Stomach (tissue), 9 donors: ENCODE results near the gene SNX9. TPM values are rescaled to one million over a fixed set of nuclear protein-coding genes. Genes with fewer than 3 reads are reported as not detected.
"Not testable (repeated sequence)": the region's sequence is repeated elsewhere in the genome, so short reads cannot be mapped to it uniquely, and the experiment has no call there.

ENCODE experiments used
- DNase-seq, 2 donors: peaks; one replicate each; pipeline versions ENCODE4 v3.0.0 to v3.0.0-alpha.2; 2013 to 2019
- H3K27ac ChIP-seq, 5 donors: fragments of 200-600 bp in 4 of 5; sonication (generic) in 4 of 5; one replicate each; pipeline ENCODE4 v1.5.1; 2013 to 2019; ENCODE audit warnings: mild to moderate bottlenecking in 1 of 5, moderate library complexity in 1 of 5
- H3K27me3 ChIP-seq, 3 donors: fragments of 200-600 bp; sonication (generic); one replicate each; pipeline ENCODE4 v1.5.1; 2017 to 2019; ENCODE audit warnings: mixed run types in 1 of 3
- H3K36me3 ChIP-seq, 4 donors: fragments of 200-600 bp; sonication (generic); 1 replicate in 3 of 4; 2 replicates in 1 of 4; pipeline ENCODE4 v1.5.1; 2016 to 2019
- H3K4me1 ChIP-seq, 4 donors: fragments of 200-600 bp; sonication (generic); one replicate each; pipeline ENCODE4 v1.5.1; 2016 to 2019
- H3K4me3 ChIP-seq, 4 donors: fragments of 200-600 bp; sonication (generic) in 3 of 4; one replicate each; pipeline ENCODE4 v1.5.1; 2016 to 2019; ENCODE audit warnings: mild to moderate bottlenecking in 1 of 4
- H3K9me3 ChIP-seq, 4 donors: fragments of 200-600 bp; sonication (generic); one replicate each; pipeline ENCODE4 v1.5.1; 2016 to 2019
- EP300 ChIP-seq: sonication (generic); formaldehyde crosslinking; IDR thresholded peaks from one replicate; pipeline ENCODE4 v1.6.1; 2017; ENCODE audit warnings: antibody characterized with exemption
- POLR2A ChIP-seq, 4 donors: fragments of 450-650 bp; IDR thresholded peaks; one replicate each; pipeline ENCODE4 v1.6.1; 2016; ENCODE audit warnings: antibody characterized with exemption in 4 of 4, control low read depth in 2 of 4, mild to moderate bottlenecking in 1 of 4, moderate library complexity in 1 of 4
- POLR2AphosphoS5 ChIP-seq, 3 donors: sonication (generic); formaldehyde crosslinking; IDR thresholded peaks; one replicate each; pipeline ENCODE4 v1.6.1; 2016; ENCODE audit warnings: antibody characterized with exemption in 3 of 3
- WGBS, 5 donors: extraction: QIAGEN DNeasy Blood & Tissue Kit in 3 of 5; methylation state at CpG; one replicate each; pipeline versions ENCODE4 v1.1.5 to v1.1.7; 2013 to 2018; 5-methylcytosine and 5-hydroxymethylcytosine counted together
- intact Hi-C: fragments of 100-400 bp; cut with DNase I; formaldehyde crosslinking; loops from one replicate; pipeline ENCODE4 v1.15.1; 2023; ENCODE audit warnings: low total_unique reads
- polyA plus RNA-seq, 3 donors: library from polyadenylated mRNA; stranded (reverse); fragments of 200-250 nt; gene quantifications; one replicate each; pipeline ENCODE4 v1.2.3, GENCODE V29; 2013
- total RNA-seq, 5 donors: library from RNA; depleted of rRNA; stranded (reverse); fragments of >200 nt; gene quantifications; one replicate each; pipeline versions ENCODE4 v1.1.0 to v1.2.3, GENCODE V29; 2014 to 2016
- TF ChIP-seq, protein P1 (sequence below), 7 experiments: fragments of 450-650 bp in 4 of 7; fragments of 200-600 bp in 3 of 7; sonication (generic) in 3 of 7; IDR thresholded peaks; one replicate each; pipeline ENCODE4 v1.5.1; 2016 to 2019; ENCODE audit warnings: antibody characterized with exemption in 7 of 7, control low read depth in 2 of 7, mild to moderate bottlenecking in 1 of 7
- donor health status: healthy with polysubstance abuse.
- donor health status: Bipolar disorder and iron deficiency.
- donor health status: healthy.

The SNX9 gene
- total and polyA plus RNA-seq, 8 donors: 21.4 to 58.7 (median 38.7) TPM

DNA sequence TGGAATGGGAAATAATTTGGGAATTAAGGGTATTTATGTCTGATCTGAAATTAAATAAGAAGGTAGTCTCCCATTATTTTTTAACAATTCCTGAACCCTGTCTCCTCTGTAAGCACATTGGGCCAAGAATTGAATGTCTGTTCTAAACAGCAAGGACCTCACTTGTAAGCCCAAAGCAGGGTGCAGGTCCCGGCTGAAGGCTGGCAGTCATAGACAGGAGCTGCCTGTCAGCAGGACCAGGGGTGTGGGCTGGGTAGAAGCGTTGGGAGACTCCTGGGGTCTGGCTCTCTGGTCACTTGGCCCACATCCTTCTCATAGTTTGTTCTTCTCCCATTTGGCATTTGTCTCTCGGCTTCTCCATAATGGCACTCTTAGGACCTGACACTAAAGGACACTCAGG is 75.6 kb downstream of the SNX9 start:
- 85 to 96% (median 94%) methylated on average over 3 of the region's 3 CpGs for WGBS, 5 donors
- Histone ChIP-seq H3K4me1 (peaks cover 0 to 15% (median 6%) of the 10 kb centered on the region in 4 donors), H3K27me3 (no peaks in the 10 kb centered on the region), H3K9me3 (no peaks in the 10 kb centered on the region), H3K36me3 (peaks cover 31 to 70% (median 61%) of the 10 kb centered on the region in 4 donors), H3K27ac (no peak overlapping the region), H3K4me3 (no peak overlapping the region)
- intact Hi-C loops: no loop called here
- TF ChIP-seq, protein P1, sequence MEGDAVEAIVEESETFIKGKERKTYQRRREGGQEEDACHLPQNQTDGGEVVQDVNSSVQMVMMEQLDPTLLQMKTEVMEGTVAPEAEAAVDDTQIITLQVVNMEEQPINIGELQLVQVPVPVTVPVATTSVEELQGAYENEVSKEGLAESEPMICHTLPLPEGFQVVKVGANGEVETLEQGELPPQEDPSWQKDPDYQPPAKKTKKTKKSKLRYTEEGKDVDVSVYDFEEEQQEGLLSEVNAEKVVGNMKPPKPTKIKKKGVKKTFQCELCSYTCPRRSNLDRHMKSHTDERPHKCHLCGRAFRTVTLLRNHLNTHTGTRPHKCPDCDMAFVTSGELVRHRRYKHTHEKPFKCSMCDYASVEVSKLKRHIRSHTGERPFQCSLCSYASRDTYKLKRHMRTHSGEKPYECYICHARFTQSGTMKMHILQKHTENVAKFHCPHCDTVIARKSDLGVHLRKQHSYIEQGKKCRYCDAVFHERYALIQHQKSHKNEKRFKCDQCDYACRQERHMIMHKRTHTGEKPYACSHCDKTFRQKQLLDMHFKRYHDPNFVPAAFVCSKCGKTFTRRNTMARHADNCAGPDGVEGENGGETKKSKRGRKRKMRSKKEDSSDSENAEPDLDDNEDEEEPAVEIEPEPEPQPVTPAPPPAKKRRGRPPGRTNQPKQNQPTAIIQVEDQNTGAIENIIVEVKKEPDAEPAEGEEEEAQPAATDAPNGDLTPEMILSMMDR (IDR thresholded peaks at IDR 0.05): no peak
- TF ChIP-seq POLR2AphosphoS5 (IDR thresholded peaks at IDR 0.05): no peak
- TF ChIP-seq POLR2A (IDR thresholded peaks at IDR 0.05): no peak
- TF ChIP-seq EP300: no peak
- no peak for DNase-seq

DNA sequence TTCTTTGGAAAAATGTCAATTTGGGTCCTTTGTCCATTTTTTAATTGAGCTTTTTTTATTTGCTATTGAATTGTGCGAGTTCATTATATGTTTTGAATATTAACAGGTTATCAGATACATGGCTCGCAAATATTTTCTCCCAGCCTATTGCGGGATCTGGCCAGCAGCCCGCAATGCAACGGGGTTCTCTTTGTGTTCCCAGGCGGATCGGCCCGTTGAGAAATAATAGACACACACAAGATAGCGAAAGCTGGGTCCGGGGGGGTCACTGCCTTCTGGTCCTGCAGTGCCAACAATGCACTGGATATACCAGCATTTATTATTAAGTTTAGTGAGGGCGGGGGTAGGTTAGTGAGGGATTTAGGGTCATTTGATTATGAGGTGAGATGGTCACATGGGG is 77.2 kb downstream of the SNX9 start:
- intact Hi-C loops, DNase-seq: not testable (repeated sequence)
- peaks cover 31 to 82% (median 76%) of the 10 kb centered on the region in 4 donors for H3K36me3 ChIP-seq

DNA sequence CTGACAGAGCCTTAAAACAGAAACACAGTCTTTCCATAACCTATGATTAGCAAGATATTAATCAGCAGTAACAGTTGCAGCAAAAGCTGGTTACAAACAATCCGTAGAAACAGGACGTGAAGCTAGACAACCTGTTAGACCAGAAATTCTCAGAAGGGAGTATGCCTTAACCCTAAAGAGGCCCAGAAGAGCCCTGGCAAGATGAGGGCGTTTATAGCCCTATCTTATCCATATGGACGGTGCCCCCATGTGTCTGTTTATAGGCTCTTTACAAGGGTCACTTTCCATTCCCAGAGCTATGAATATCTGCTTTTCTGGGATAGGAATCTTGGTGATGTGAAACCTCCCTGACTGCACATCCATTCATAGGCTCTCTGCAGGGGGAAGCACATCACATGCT is 77.7 kb downstream of the SNX9 start:
- H3K36me3 ChIP-seq: peaks cover 31 to 86% (median 78%) of the 10 kb centered on the region in 4 donors

More for the DNA sequence above, 77.2 kb downstream of the SNX9 start:
- not testable (repeated sequence) for H3K27ac ChIP-seq, H3K27me3 ChIP-seq, H3K9me3 ChIP-seq, H3K4me3 ChIP-seq
- 33 to 68% (median 64%) methylated on average over 10 to 11 of the region's 11 CpGs for WGBS, 5 donors
- H3K4me1 ChIP-seq: peaks cover 0 to 15% (median 6%) of the 10 kb centered on the region in 4 donors

DNA sequence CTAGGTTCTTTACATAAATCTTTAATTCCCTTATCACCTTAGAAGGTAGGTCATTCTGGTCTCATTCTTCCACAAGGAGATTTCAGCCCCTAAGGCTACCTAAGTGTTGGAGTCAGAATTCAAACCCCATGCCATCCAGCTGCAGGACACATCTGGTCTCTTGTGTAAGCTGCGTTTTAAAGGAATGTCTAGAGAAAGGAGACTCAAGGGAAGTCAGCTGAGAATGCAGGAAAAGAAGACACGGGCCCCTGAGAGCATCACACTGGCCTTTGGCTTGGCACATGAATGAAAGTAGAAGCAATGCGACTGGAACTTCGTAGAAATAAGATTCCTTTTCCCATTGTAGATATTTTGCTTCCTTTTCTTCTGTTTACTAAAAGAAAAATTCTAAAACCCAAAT is 82.0 kb downstream of the SNX9 start:
- Histone ChIP-seq H3K27ac (no peak overlapping the region), H3K27me3 (no peaks in the 10 kb centered on the region), H3K4me3 (no peak overlapping the region), H3K36me3 (peaks cover 8 to 86% (median 72%) of the 10 kb centered on the region in 4 donors), H3K4me1 (peaks cover 1 to 19% (median 7%) of the 10 kb centered on the region in 4 donors), H3K9me3 (no peaks in the 10 kb centered on the region)
- intact Hi-C loops: no loop called here
- TF ChIP-seq POLR2A (IDR thresholded peaks at IDR 0.05) (no peak), EP300 (no peak), POLR2AphosphoS5 (IDR thresholded peaks at IDR 0.05) (no peak)
- TF ChIP-seq, protein P1 (IDR thresholded peaks at IDR 0.05): no peak
- 76 to 82% (median 79%) methylated on average over 4 of the region's 4 CpGs for WGBS, 5 donors
- DNase-seq: no peak

More for the DNA sequence above, 77.7 kb downstream of the SNX9 start:
- WGBS, 5 donors: 19 to 43% (median 26%) methylated on average over 4 of the region's 4 CpGs
- H3K27ac ChIP-seq, H3K4me3 ChIP-seq, DNase-seq, H3K9me3 ChIP-seq, H3K27me3 ChIP-seq, intact Hi-C loops: not testable (repeated sequence)
- H3K4me1 ChIP-seq: peaks cover 4 to 19% (median 6%) of the 10 kb centered on the region in 4 donors

DNA sequence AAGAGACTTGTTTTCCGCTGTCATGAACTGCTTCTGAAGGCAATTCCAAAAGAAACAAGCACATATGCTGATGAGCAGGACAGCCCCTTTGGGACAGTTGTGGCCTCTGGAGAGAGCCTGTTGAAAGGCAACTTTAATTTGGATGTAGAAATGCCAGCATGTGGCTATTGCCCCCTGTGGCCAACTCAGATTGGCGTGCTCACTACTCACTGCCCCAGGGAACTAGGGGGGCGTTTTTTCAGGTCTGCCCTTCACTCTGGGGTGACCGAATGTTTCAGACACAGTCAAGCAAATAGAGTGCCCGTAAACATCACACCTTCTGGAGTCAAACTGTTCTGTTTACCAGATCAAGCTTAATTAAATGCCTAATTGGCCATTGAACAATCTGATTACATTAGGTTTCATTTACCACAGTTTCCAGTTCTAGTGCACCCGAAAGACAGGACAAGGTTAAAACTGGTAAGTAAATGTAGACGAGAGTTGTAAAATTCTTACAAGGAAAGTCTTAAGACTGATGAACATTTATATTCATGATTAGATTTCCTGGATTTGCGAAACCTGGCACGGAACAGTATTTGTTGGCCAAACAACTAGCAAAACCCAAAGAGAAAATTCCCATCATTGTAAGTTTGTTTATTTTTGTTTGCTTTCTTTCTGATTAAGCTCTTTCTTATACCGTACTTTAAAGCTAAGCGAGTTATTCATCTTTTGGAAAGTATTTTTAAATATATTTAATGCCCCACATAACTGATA is 82.7 kb downstream of the SNX9 start:
- intact Hi-C loops: no loop called here
- peak overlapping the region in 3 of 5 donors; percentile 6 to 52 (median 26) for H3K27ac ChIP-seq
- no peak for TF ChIP-seq POLR2A (IDR thresholded peaks at IDR 0.05)
- no peak for TF ChIP-seq POLR2AphosphoS5 (IDR thresholded peaks at IDR 0.05)
- peaks cover 0 to 14% (median 6%) of the 10 kb centered on the region in 4 donors for H3K4me1 ChIP-seq
- DNase-seq: no peak
- no peaks in the 10 kb centered on the region for H3K9me3 ChIP-seq
- H3K27me3 ChIP-seq: no peaks in the 10 kb centered on the region
- H3K4me3 ChIP-seq: no peak overlapping the region
- 46 to 60% (median 53%) methylated on average over 11 of the region's 11 CpGs for WGBS, 5 donors
- peaks cover 8 to 91% (median 79%) of the 10 kb centered on the region in 4 donors for H3K36me3 ChIP-seq

DNA sequence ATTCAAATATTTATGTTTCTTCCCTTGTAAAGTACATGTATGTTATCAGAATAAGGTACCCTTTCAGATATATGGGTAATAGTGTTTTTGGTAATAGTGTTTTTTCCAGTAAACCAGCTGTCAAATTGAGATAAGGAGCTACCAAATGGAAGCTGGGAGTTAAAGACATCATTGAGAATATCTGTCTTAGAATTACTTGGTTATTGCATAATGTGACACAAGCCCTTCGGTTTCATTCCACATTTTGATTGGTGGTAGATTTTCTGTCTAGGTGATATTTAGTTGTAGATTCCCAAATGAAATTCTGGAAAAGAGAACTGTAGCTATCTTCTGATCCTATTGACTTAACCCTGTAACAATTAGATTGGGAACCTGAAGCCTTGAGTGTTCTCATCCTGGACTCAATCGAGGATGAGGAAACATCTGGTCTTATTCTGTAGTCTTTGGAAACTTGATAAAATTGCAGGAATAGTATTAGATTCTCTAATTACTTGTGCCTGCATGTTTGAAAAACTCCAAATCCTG is 83.6 kb downstream of the SNX9 start:
- no peaks in the 10 kb centered on the region for H3K27me3 ChIP-seq
- H3K36me3 ChIP-seq: peaks cover 8 to 91% (median 80%) of the 10 kb centered on the region in 4 donors
- DNase-seq: no peak
- H3K4me3 ChIP-seq: no peak overlapping the region
- WGBS, 5 donors: 73 to 78% (median 74%) methylated on average over 2 of the region's 2 CpGs
- no peak for TF ChIP-seq EP300
- TF ChIP-seq POLR2A (IDR thresholded peaks at IDR 0.05): no peak
- TF ChIP-seq, protein P1 (IDR thresholded peaks at IDR 0.05): no peak
- no peak for TF ChIP-seq POLR2AphosphoS5 (IDR thresholded peaks at IDR 0.05)
- peaks cover 0 to 20% (median 9%) of the 10 kb centered on the region in 4 donors for H3K4me1 ChIP-seq
- intact Hi-C loops: no loop called here
- H3K9me3 ChIP-seq: no peaks in the 10 kb centered on the region
- no peak overlapping the region for H3K27ac ChIP-seq
